H9 (cell line): ENCODE results near the gene AP2A1. TPM values are rescaled to one million over a fixed set of nuclear protein-coding genes. Genes with fewer than 3 reads are reported as not detected.
A peak's percentile ranks its signal among the peaks of the same experiment; 100 is the strongest.

Source experiments
- DNase-seq: peaks from one replicate; pipeline ENCODE4 v3.0.0-alpha.2; 2017
- H2AFZ ChIP-seq: one replicate; pipeline ENCODE4 v1.6.1; 2013; ENCODE audit warnings: mild to moderate bottlenecking, low read length, control low read depth, moderate library complexity
- H2AK5ac ChIP-seq: 2 replicates; pipeline ENCODE4 v1.6.1; 2013; ENCODE audit warnings: low read length, control low read depth, mixed read lengths; ENCODE audit not compliant: insufficient read length
- H2BK120ac ChIP-seq: one replicate; pipeline ENCODE4 v1.6.1; 2013; ENCODE audit warnings: low read depth, mild to moderate bottlenecking, low read length, control low read depth, inconsistent platforms; ENCODE audit not compliant: poor library complexity, severe bottlenecking
- H2BK12ac ChIP-seq: 2 replicates; pipeline ENCODE4 v1.6.1; 2013; ENCODE audit warnings: low read length, control low read depth, mixed read lengths, low read depth; ENCODE audit not compliant: insufficient read length
- H2BK15ac ChIP-seq: 2 replicates; pipeline ENCODE4 v1.6.1; 2013; ENCODE audit warnings: low read depth, low read length, control low read depth
- H2BK20ac ChIP-seq: one replicate; pipeline ENCODE4 v1.6.1; 2013; ENCODE audit warnings: low read depth, mild to moderate bottlenecking, low read length, control low read depth, inconsistent platforms; ENCODE audit not compliant: poor library complexity, severe bottlenecking
- H2BK5ac ChIP-seq: 2 replicates; pipeline ENCODE4 v1.6.1; 2013; ENCODE audit warnings: low read length, control low read depth, mixed read lengths; ENCODE audit not compliant: insufficient read length
- H3K14ac ChIP-seq: 2 replicates; pipeline ENCODE4 v1.6.1; 2013; ENCODE audit warnings: low read length, control low read depth; ENCODE audit not compliant: insufficient read depth
- H3K18ac ChIP-seq: 2 replicates; pipeline ENCODE4 v1.6.1; 2013; ENCODE audit warnings: low read depth, mild to moderate bottlenecking, mixed read lengths, low read length, control low read depth; ENCODE audit not compliant: insufficient read length
- H3K23ac ChIP-seq: 2 replicates; pipeline ENCODE4 v1.6.1; 2013; ENCODE audit warnings: low read length, control low read depth, mixed read lengths, low read depth; ENCODE audit not compliant: insufficient read length
- H3K23me2 ChIP-seq: 2 replicates; pipeline ENCODE4 v1.6.1; 2013; ENCODE audit warnings: low read depth, mild to moderate bottlenecking, mixed read lengths, low read length, control low read depth; ENCODE audit not compliant: insufficient read length, poor library complexity, severe bottlenecking
- H3K27ac ChIP-seq: 2 replicates; pipeline ENCODE4 v1.5.1; 2013; ENCODE audit warnings: low read length, control low read depth, mixed read lengths, low read depth; ENCODE audit not compliant: insufficient read length
- H3K27me3 ChIP-seq: 2 replicates; pipeline ENCODE4 v1.6.1; 2013; ENCODE audit warnings: low read length, control low read depth, inconsistent platforms; ENCODE audit not compliant: insufficient read depth
- H3K4ac ChIP-seq: 2 replicates; pipeline ENCODE4 v1.6.1; 2013; ENCODE audit warnings: low read depth, mild to moderate bottlenecking, control low read depth, inconsistent platforms, low read length, moderate library complexity
- H3K4me1 ChIP-seq: 2 replicates; pipeline ENCODE4 v1.6.1; 2013; ENCODE audit warnings: low read length, control low read depth, inconsistent platforms; ENCODE audit not compliant: insufficient read depth
- H3K4me2 ChIP-seq: 2 replicates; pipeline ENCODE4 v1.6.1; 2013; ENCODE audit warnings: low read length, control low read depth, mixed read lengths; ENCODE audit not compliant: insufficient read length, insufficient read depth
- H3K56ac ChIP-seq: 2 replicates; pipeline ENCODE4 v1.6.1; 2013; ENCODE audit warnings: low read depth, mild to moderate bottlenecking, mixed read lengths, low read length, control low read depth; ENCODE audit not compliant: insufficient read length
- H3K79me1 ChIP-seq: 2 replicates; pipeline ENCODE4 v1.6.1; 2013; ENCODE audit warnings: low read depth, mild to moderate bottlenecking, moderate library complexity, low read length, control low read depth, inconsistent platforms; ENCODE audit not compliant: insufficient read depth, poor library complexity, severe bottlenecking
- H3K79me2 ChIP-seq: 2 replicates; pipeline ENCODE4 v1.6.1; 2013; ENCODE audit warnings: low read length, control low read depth, inconsistent platforms; ENCODE audit not compliant: insufficient read depth
- H3K9ac ChIP-seq: 2 replicates; pipeline ENCODE4 v1.6.1; 2013; ENCODE audit warnings: low read length, control low read depth, mixed read lengths; ENCODE audit not compliant: insufficient read length; ENCODE audit errors: extremely low read depth
- H3K9me3 ChIP-seq: one replicate; pipeline ENCODE4 v1.6.1; 2013; ENCODE audit warnings: low read depth, low read length, inconsistent platforms; ENCODE audit not compliant: control insufficient read depth
- H3T11ph ChIP-seq: one replicate; pipeline ENCODE4 v1.6.1; 2013; ENCODE audit warnings: mild to moderate bottlenecking, low read length, control low read depth, inconsistent platforms
- H4K20me1 ChIP-seq: one replicate; pipeline ENCODE4 v1.6.1; 2013; ENCODE audit not compliant: control insufficient read depth, insufficient read length, insufficient read depth
- H4K5ac ChIP-seq: 2 replicates; pipeline ENCODE4 v1.6.1; 2013; ENCODE audit warnings: low read depth, mild to moderate bottlenecking, mixed read lengths, low read length, control low read depth; ENCODE audit not compliant: insufficient read length
- H4K8ac ChIP-seq: replicated peaks from 2 replicates; pipeline ENCODE4 v1.6.1; 2013; ENCODE audit warnings: low read length, control low read depth, mixed read lengths, low read depth; ENCODE audit not compliant: insufficient read length
- H4K91ac ChIP-seq: 2 replicates; pipeline ENCODE4 v1.6.1; 2013; ENCODE audit warnings: low read depth, mild to moderate bottlenecking, moderate library complexity, mixed read lengths, low read length, control low read depth; ENCODE audit not compliant: insufficient read length
- H3K27ac Mint-ChIP-seq, 3 experiments: 2 replicates in 2 of 3; 3 replicates in 1 of 3; pipeline ENCODE4 v1.8.0; 2020 to 2021; ENCODE audit warnings: mixed read lengths in 3 of 3, mild to moderate bottlenecking in 1 of 3, moderate library complexity in 1 of 3
- H3K27me3 Mint-ChIP-seq: 2 replicates; pipeline ENCODE4 v1.8.0; 2021; ENCODE audit warnings: low read depth, mild to moderate bottlenecking, moderate library complexity, mixed read lengths
- H3K36me3 Mint-ChIP-seq, 3 experiments: 2 replicates in 2 of 3; 3 replicates in 1 of 3; pipeline ENCODE4 v1.8.0; 2020 to 2021; ENCODE audit warnings: low read depth in 3 of 3, mixed read lengths in 3 of 3; ENCODE audit not compliant: insufficient read depth in 1 of 3
- H3K4me1 Mint-ChIP-seq, 2 experiments: 2 replicates each; pipeline ENCODE4 v1.8.0; 2020; ENCODE audit warnings: mixed read lengths in 2 of 2
- H3K4me3 Mint-ChIP-seq, 2 experiments: 2 replicates in 1 of 2; 3 replicates in 1 of 2; pipeline ENCODE4 v1.8.0; 2020 to 2021; ENCODE audit warnings: mild to moderate bottlenecking in 2 of 2, mixed read lengths in 2 of 2, moderate library complexity in 1 of 2
- H3K9me3 Mint-ChIP-seq, 2 experiments: 2 replicates in 1 of 2; 3 replicates in 1 of 2; pipeline ENCODE4 v1.8.0; 2020; ENCODE audit warnings: mild to moderate bottlenecking in 2 of 2, mixed read lengths in 2 of 2, moderate library complexity in 1 of 2
- CTCF ChIP-seq: fragments of 200-600 bp; sonication (generic); conservative IDR thresholded peaks from 3 replicates; pipeline ENCODE4 v1.8.0; 2021; ENCODE audit warnings: antibody characterized with exemption, mild to moderate bottlenecking
- WGBS: extraction: QIAGEN DNeasy Blood & Tissue Kit; methylation state at CpG from one replicate; pipeline ENCODE4 v1.1.7; 2013; ENCODE audit warnings: missing lambda C conversion rate, low lambda C conversion rate, mixed read lengths; ENCODE audit not compliant: insufficient read length; ENCODE audit errors: extremely low coverage; 5-methylcytosine and 5-hydroxymethylcytosine counted together
- total RNA-seq: library from RNA; stranded (reverse); gene quantifications from 2 replicates; pipeline ENCODE4 v1.2.1, GENCODE V29; 2021

The AP2A1 gene
- total RNA-seq, 1 experiment from 2014 or later = 108 TPM

DNA sequence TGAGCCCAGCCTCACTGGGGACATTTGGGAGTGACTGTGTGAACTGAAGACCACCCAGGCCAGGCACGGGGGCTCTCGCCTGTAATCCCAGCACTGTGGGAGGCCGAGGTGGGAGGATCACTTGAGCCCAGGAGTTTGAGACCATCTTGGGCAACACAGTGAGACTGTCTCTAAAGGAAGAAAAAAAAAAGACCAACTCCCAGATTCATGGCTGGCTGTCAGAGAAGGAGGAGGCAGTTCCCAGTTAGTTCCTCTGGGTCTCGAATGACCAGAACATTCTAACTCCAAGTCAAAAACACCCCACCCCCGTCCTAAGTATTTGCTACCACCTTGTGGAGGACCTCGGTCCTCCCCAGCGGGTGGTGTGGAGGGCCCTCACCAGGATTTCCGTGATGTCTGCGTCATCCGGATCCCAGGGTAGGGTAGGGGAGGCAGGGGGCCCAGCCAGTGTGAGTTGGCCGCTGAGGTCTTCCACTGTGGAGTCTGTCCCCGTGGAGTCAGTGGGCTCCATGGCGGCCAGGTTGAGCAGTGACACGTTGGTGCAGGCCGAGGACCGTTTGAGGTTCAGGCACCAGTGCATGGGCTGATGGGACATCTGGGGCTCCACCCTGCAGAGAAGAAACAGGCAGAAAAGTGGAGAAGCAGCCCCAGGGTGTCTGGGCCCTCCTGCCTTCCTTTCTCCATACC lies 5.0 kb upstream of the AP2A1 start:
- Histone ChIP-seq H3K56ac (no peak overlapping the region), H3K79me2 (no peaks in the 10 kb centered on the region), H4K8ac (no peak overlapping the region), H2BK5ac (no peak overlapping the region), H2BK15ac (no peak overlapping the region), H2BK120ac (no peak overlapping the region), H3K79me1 (no peaks in the 10 kb centered on the region), H3K9me3 (no peaks in the 10 kb centered on the region), H3K4me1 (no peaks in the 10 kb centered on the region), H3T11ph (no peak overlapping the region), H3K9ac (no peak overlapping the region), H4K5ac (no peak overlapping the region), H2AFZ (no peak overlapping the region), H3K23me2 (peaks cover 5% of the 10 kb centered on the region), H3K18ac (no peak overlapping the region), H2BK12ac (peak overlapping the region; percentile 66), H2AK5ac (no peak overlapping the region), H3K4me2 (no peak overlapping the region), H4K91ac (no peak overlapping the region), H2BK20ac (no peak overlapping the region), H3K4ac (no peak overlapping the region), H3K14ac (no peak overlapping the region), H3K27me3 (no peaks in the 10 kb centered on the region), H4K20me1 (no peaks in the 10 kb centered on the region), H3K23ac (no peak overlapping the region), H3K27ac (no peak overlapping the region)
- no CpG with 5 or more reads among the region's 16 CpGs for WGBS
- Mint-ChIP-seq H3K27ac (0 out of 7 replicates have a peak overlapping the region, but pooled peaks of 1 of the 3 experiments have one; percentile 45), H3K4me3 (no peak overlapping the region), H3K27me3 (peaks cover 13% of the 10 kb centered on the region), H3K36me3 (no peaks in the 10 kb centered on the region; a peak in 2 of 7 replicates), H3K9me3 (no peaks in the 10 kb centered on the region), H3K4me1 (peaks cover 21 to 32% of the 10 kb centered on the region in 2 experiments)
- DNase-seq = peak; percentile 57
- TF ChIP-seq CTCF = peak; percentile 37; the same call in 2 of the 3 replicates
